Neural cell (in vitro differentiated cells): Measurements from ENCODE around the gene ITFG1. TPM values are rescaled to one million over a fixed set of nuclear protein-coding genes. Genes with fewer than 3 reads are reported as not detected.

Source experiments
- H2AFZ ChIP-seq: fragments of 200-600, 300-800 bp; sonication (generic), shearing (Covaris generic); 2 replicates; pipeline ENCODE4 v1.6.0; 2014; ENCODE audit warnings: low read depth, mild to moderate bottlenecking, antibody characterized with exemption, low read length, moderate library complexity
- H3F3A ChIP-seq: fragments of 200-600 bp; shearing (Covaris generic); 2 replicates; pipeline ENCODE4 v1.6.1; 2016; ENCODE audit warnings: mild to moderate bottlenecking, moderate library complexity, mixed read lengths, antibody characterized with exemption, low read length; ENCODE audit not compliant: insufficient read depth, poor library complexity, severe bottlenecking
- H3K27ac ChIP-seq: fragments of 200-600, 300-800 bp; sonication (generic), shearing (Covaris generic); 2 replicates; pipeline ENCODE4 v1.5.1; 2014; ENCODE audit warnings: mild to moderate bottlenecking, low read length, moderate library complexity
- H3K27me3 ChIP-seq: fragments of 300-800, 200-600 bp; sonication (generic), shearing (Covaris generic); 2 replicates; pipeline ENCODE4 v1.6.0; 2014; ENCODE audit warnings: mild to moderate bottlenecking, low read depth, low read length, moderate library complexity; ENCODE audit not compliant: insufficient read depth
- H3K36me3 ChIP-seq: fragments of 300-800, 200-600 bp; sonication (generic), shearing (Covaris generic); 2 replicates; pipeline ENCODE4 v1.5.1; 2014; ENCODE audit warnings: mild to moderate bottlenecking, antibody characterized with exemption, low read length, moderate library complexity; ENCODE audit not compliant: insufficient read depth
- H3K4me2 ChIP-seq: fragments of 300-800, 200-600 bp; sonication (generic), shearing (Covaris generic); 2 replicates; pipeline ENCODE4 v1.6.0; 2014; ENCODE audit warnings: mild to moderate bottlenecking, low read length
- H3K4me3 ChIP-seq: fragments of 300-800, 200-600 bp; sonication (generic), shearing (Covaris generic); 2 replicates; pipeline ENCODE4 v1.5.1; 2014; ENCODE audit warnings: mild to moderate bottlenecking, low read length, moderate library complexity
- H3K79me2 ChIP-seq: fragments of 200-600 bp; shearing (Covaris generic); replicated peaks from 2 replicates; pipeline ENCODE4 v1.6.0; 2014; ENCODE audit warnings: mild to moderate bottlenecking, low read length, moderate library complexity; ENCODE audit not compliant: insufficient read depth
- H3K9ac ChIP-seq: fragments of 300-800, 200-600 bp; sonication (generic), shearing (Covaris generic); 2 replicates; pipeline ENCODE4 v1.6.1; 2016; ENCODE audit warnings: mild to moderate bottlenecking, low read length, mixed read lengths
- H3K9me2 ChIP-seq: fragments of 200-600 bp; shearing (Covaris generic); 2 replicates; pipeline ENCODE4 v1.6.1; 2016; ENCODE audit warnings: mild to moderate bottlenecking, low read length, mixed read lengths; ENCODE audit not compliant: insufficient read depth
- H3K9me3 ChIP-seq: fragments of 200-600, 300-800 bp; sonication (generic), shearing (Covaris generic); 2 replicates; pipeline ENCODE4 v1.6.1; 2016; ENCODE audit warnings: mild to moderate bottlenecking, mixed run types, low read length, moderate library complexity, mixed read lengths
- H4K20me1 ChIP-seq: fragments of 200-600 bp; shearing (Covaris generic); 2 replicates; pipeline ENCODE4 v1.6.1; 2016; ENCODE audit warnings: mild to moderate bottlenecking, mixed run types; ENCODE audit not compliant: insufficient read depth
- EP300 ChIP-seq: fragments of 450-650 bp; conservative IDR thresholded peaks from 2 replicates; pipeline ENCODE4 v1.6.1; 2014; ENCODE audit warnings: antibody characterized with exemption, mild to moderate bottlenecking, moderate library complexity; ENCODE audit not compliant: poor library complexity, severe bottlenecking
- EZH2 ChIP-seq: fragments of 200-600, 300-800 bp; shearing (Covaris generic), sonication (generic); IDR thresholded peaks from 2 replicates; pipeline ENCODE4 v1.6.1; 2014; ENCODE audit warnings: antibody characterized with exemption, low read length, borderline replicate concordance, mild to moderate bottlenecking; ENCODE audit not compliant: insufficient read depth, poor library complexity, severe bottlenecking
- MXI1 ChIP-seq: fragments of 450-650 bp; conservative IDR thresholded peaks from 2 replicates; pipeline ENCODE4 v1.6.1; 2014; ENCODE audit warnings: antibody characterized with exemption, mild to moderate bottlenecking; ENCODE audit not compliant: poor library complexity, severe bottlenecking
- POLR2AphosphoS5 ChIP-seq: IDR thresholded peaks from 2 replicates; pipeline ENCODE4 v1.6.1; 2012
- RAD21 ChIP-seq: fragments of 450-650 bp; conservative IDR thresholded peaks from 2 replicates; pipeline ENCODE4 v1.6.1; 2014; ENCODE audit warnings: antibody characterized with exemption, mild to moderate bottlenecking, moderate library complexity
- SMC3 ChIP-seq: fragments of 450-650 bp; conservative IDR thresholded peaks from 2 replicates; pipeline ENCODE4 v1.6.1; 2014; ENCODE audit warnings: antibody characterized with exemption, mild to moderate bottlenecking, moderate library complexity; ENCODE audit not compliant: poor library complexity
- TAF1 ChIP-seq: IDR thresholded peaks from 2 replicates; pipeline ENCODE4 v1.6.1; 2012; ENCODE audit warnings: low read depth
- polyA plus RNA-seq: library from polyadenylated mRNA; depleted of rRNA; stranded (reverse); fragments of >200 nt; gene quantifications from 2 replicates; pipeline ENCODE4 v1.2.3, GENCODE V29; 2014
- TF ChIP-seq, protein P1 (sequence below): fragments of 450-650 bp; IDR thresholded peaks from 2 replicates; pipeline ENCODE4 v1.5.1; 2014; ENCODE audit warnings: antibody characterized with exemption, mild to moderate bottlenecking, moderate library complexity; ENCODE audit not compliant: poor library complexity, severe bottlenecking
- TF ChIP-seq, protein P2 (sequence below): IDR thresholded peaks from 2 replicates; pipeline ENCODE4 v1.6.1; 2012; ENCODE audit warnings: borderline replicate concordance

ITFG1 gene
- polyA plus RNA-seq, 1 donor from 2014 or later: 155 TPM

- no peak for TF ChIP-seq POLR2AphosphoS5
Observed at GRCh38 chr16:47228241-47228640, 232.6 kb downstream of the ITFG1 start (continued).

DNA sequence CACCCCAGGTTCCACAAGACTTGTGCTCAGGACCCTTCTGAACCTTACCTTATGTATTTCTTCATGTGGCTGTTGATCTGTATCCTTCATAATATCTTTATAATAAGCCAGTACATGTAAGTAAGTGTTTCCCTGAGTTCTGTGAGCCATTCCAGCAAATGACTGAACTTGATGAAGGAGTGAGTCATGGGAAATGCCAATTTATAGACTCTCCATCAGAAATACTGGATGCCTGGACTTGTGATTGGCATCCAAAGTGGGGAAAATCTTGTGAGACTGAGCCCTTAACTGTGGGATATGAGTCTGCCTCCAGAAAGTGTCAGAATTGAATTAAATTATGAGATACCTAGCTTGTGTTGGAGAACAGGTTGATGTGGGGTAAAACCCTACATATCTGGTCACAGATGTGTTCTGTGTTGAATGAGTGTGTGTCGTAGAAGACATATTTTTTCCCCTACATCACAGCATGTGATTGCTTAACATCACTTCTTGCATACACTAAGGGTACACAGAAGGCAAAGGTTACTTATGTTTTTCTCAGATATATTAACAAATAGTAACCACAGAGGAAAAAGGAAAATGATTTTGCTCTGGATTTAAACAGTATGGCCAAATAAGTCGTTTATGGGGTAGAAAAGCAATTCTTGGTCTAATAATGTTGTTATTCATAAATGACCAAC is 247.0 kb downstream of the ITFG1 start:
- H3K4me2 ChIP-seq: no peak overlapping the region

DNA sequence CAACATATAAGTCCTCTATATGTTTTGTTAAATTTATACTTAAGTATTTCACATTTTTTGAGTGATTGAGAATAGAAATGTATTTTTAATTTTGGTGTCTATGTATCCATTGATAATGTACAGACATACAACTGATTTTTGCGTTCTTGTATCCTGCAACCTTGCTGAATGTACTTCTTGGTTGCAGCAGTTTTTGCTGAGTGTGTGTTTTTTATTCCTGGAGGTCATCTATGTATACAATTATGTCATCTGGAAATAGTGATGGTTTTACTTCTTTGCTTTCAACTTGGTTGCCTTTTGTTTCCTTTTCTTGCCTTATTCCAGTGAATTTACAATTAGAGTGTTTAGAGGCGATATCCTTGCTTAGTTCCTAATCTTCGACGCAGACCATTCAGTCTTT is 249.6 kb downstream of the ITFG1 start:
- no peaks in the 10 kb centered on the region for H3K36me3 ChIP-seq
- H3K27me3 ChIP-seq: no peaks in the 10 kb centered on the region
- TF ChIP-seq EP300: no peak
- no peak for TF ChIP-seq SMC3
- no peak for TF ChIP-seq POLR2AphosphoS5
- TF ChIP-seq EZH2: no peak
- no peak for TF ChIP-seq MXI1
- TF ChIP-seq, protein P1, sequence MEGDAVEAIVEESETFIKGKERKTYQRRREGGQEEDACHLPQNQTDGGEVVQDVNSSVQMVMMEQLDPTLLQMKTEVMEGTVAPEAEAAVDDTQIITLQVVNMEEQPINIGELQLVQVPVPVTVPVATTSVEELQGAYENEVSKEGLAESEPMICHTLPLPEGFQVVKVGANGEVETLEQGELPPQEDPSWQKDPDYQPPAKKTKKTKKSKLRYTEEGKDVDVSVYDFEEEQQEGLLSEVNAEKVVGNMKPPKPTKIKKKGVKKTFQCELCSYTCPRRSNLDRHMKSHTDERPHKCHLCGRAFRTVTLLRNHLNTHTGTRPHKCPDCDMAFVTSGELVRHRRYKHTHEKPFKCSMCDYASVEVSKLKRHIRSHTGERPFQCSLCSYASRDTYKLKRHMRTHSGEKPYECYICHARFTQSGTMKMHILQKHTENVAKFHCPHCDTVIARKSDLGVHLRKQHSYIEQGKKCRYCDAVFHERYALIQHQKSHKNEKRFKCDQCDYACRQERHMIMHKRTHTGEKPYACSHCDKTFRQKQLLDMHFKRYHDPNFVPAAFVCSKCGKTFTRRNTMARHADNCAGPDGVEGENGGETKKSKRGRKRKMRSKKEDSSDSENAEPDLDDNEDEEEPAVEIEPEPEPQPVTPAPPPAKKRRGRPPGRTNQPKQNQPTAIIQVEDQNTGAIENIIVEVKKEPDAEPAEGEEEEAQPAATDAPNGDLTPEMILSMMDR: no peak
- H3K79me2 ChIP-seq: no peaks in the 10 kb centered on the region
- no peak overlapping the region for H3K4me3 ChIP-seq
- H3K4me2 ChIP-seq: no peak overlapping the region
- H2AFZ ChIP-seq: no peak overlapping the region
- H3K9me3 ChIP-seq: no peaks in the 10 kb centered on the region
- H4K20me1 ChIP-seq: no peaks in the 10 kb centered on the region
- H3F3A ChIP-seq: no peaks in the 10 kb centered on the region
- H3K27ac ChIP-seq: no peak overlapping the region
- no peak overlapping the region for H3K9ac ChIP-seq
- no peaks in the 10 kb centered on the region for H3K9me2 ChIP-seq

More for the DNA sequence above, 247.0 kb downstream of the ITFG1 start:
- no peaks in the 10 kb centered on the region for H3K9me3 ChIP-seq
- no peak overlapping the region for H3K9ac ChIP-seq
- no peaks in the 10 kb centered on the region for H3K79me2 ChIP-seq
- no peaks in the 10 kb centered on the region for H4K20me1 ChIP-seq
- H3K27ac ChIP-seq: no peak overlapping the region
- no peaks in the 10 kb centered on the region for H3K27me3 ChIP-seq
- no peak for TF ChIP-seq EP300
- no peak for TF ChIP-seq MXI1
- no peak for TF ChIP-seq RAD21
- TF ChIP-seq SMC3: no peak
- TF ChIP-seq TAF1: no peak
- TF ChIP-seq POLR2AphosphoS5: no peak
- no peak for TF ChIP-seq EZH2
- TF ChIP-seq, protein P1: no peak
- TF ChIP-seq, protein P2, sequence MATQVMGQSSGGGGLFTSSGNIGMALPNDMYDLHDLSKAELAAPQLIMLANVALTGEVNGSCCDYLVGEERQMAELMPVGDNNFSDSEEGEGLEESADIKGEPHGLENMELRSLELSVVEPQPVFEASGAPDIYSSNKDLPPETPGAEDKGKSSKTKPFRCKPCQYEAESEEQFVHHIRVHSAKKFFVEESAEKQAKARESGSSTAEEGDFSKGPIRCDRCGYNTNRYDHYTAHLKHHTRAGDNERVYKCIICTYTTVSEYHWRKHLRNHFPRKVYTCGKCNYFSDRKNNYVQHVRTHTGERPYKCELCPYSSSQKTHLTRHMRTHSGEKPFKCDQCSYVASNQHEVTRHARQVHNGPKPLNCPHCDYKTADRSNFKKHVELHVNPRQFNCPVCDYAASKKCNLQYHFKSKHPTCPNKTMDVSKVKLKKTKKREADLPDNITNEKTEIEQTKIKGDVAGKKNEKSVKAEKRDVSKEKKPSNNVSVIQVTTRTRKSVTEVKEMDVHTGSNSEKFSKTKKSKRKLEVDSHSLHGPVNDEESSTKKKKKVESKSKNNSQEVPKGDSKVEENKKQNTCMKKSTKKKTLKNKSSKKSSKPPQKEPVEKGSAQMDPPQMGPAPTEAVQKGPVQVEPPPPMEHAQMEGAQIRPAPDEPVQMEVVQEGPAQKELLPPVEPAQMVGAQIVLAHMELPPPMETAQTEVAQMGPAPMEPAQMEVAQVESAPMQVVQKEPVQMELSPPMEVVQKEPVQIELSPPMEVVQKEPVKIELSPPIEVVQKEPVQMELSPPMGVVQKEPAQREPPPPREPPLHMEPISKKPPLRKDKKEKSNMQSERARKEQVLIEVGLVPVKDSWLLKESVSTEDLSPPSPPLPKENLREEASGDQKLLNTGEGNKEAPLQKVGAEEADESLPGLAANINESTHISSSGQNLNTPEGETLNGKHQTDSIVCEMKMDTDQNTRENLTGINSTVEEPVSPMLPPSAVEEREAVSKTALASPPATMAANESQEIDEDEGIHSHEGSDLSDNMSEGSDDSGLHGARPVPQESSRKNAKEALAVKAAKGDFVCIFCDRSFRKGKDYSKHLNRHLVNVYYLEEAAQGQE: no peak
- no peaks in the 10 kb centered on the region for H3K9me2 ChIP-seq
- no peak overlapping the region for H3K4me3 ChIP-seq
- H3F3A ChIP-seq: no peaks in the 10 kb centered on the region
- peaks cover 7% of the 10 kb centered on the region for H3K36me3 ChIP-seq
- no peak overlapping the region for H2AFZ ChIP-seq
